Measurements from ENCODE around the gene LDB3.

DNA sequence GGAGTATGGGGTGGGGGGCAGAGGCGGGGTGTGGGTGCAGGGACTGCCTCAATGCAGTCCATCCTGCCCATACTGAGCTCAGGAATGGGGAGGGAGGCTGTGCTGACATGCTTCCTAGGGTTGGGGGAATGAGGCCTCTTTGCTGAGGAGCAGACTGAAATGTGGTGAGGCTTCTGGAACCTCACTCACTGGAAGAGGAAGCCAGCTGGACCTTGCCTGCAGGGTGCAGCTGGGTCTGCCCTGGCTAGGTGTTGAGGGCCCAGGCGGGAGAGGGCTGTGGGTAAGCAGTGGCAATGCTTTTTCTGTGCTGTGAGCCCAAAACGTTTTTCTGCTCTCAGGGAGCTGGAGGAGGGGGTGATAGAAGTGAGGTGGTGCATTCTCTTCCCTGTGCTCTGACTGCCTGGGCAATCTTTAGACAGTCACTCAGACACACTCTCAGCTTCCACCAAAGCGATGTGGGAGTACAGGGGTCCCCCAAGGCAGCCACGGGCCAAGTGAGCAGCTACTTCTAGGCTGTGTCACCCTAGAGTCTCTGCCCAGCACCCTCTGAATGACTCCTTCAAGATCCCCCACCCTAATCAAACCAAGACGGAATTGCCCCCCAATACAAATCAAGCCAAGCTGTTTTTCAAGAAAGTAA lies 47.0 kb downstream of the LDB3 start:
- TF ChIP-seq, protein P1, sequence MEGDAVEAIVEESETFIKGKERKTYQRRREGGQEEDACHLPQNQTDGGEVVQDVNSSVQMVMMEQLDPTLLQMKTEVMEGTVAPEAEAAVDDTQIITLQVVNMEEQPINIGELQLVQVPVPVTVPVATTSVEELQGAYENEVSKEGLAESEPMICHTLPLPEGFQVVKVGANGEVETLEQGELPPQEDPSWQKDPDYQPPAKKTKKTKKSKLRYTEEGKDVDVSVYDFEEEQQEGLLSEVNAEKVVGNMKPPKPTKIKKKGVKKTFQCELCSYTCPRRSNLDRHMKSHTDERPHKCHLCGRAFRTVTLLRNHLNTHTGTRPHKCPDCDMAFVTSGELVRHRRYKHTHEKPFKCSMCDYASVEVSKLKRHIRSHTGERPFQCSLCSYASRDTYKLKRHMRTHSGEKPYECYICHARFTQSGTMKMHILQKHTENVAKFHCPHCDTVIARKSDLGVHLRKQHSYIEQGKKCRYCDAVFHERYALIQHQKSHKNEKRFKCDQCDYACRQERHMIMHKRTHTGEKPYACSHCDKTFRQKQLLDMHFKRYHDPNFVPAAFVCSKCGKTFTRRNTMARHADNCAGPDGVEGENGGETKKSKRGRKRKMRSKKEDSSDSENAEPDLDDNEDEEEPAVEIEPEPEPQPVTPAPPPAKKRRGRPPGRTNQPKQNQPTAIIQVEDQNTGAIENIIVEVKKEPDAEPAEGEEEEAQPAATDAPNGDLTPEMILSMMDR (conservative IDR thresholded peaks at IDR 0.05 in 1 of 2, IDR thresholded peaks at IDR 0.05 in 1 of 2; ENCODE audit: extremely low read depth in 1 of 2, insufficient read depth in 1 of 2, low read depth in 1 of 2, low read length in 2 of 2) = no peak
- no peak for TF ChIP-seq EZH2 (IDR thresholded peaks at IDR 0.05; ENCODE audit: borderline replicate concordance, low read length)
